ENCODE data around the gene ADCY1. TPM values are rescaled to one million over a fixed set of nuclear protein-coding genes. Genes with fewer than 3 reads are reported as not detected.

ADCY1 gene
- total and polyA plus RNA-seq, 7 experiments from 2014 or later, result 0.01 to 5.1 (median 0.01) TPM; not detected in 4

DNA sequence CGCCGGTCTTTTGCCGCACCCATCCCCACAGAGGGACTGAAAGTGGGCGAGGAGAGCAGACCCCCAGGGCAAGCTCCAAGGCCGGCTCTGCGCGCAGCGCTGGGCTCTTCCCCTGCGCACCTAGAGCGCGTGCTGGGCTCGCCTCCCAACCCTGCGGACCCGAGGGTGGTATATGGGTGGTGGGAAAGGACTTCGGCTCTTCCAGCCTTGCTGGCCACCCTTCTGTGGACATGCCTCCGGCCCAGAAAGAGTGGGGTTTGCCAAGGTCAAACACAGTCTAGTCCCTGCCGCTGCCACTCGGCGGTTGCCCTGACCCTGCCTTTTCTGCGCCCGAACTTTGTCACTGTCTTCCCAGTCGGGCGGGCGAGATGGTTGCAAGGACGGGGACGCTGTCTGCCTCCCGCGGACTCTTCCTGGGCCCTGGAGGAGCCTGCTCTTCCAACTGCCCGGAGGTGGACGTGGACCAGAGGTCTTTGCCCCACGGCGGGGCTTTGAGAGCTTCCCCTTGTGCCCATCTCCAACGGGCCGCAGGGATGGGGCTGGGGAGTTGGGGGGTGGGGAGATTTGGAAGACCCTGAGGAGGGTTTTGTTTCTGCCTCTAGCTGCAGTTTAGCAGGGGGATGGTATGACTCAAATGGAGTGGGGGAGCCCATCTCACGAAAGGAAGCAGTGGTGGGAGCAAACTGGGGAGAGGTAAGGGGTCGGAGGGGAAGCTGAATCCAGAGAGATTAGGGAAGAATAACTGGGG is 1.5 kb downstream of the ADCY1 start:
- Mint-ChIP-seq H3K36me3 (no peaks in the 10 kb centered on the region), H3K4me3 (peak overlapping the region in 3 of 10 donors; percentile 7 to 65 (median 50)), H3K27me3 (peaks cover 25 to 55% (median 40%) of the 10 kb centered on the region in 5 donors), H3K9me3 (peaks cover 0 to 6% (median 0%) of the 10 kb centered on the region in 11 donors), H3K27ac (no peak overlapping the region), H3K4me1 (peaks cover 0 to 5% (median 0%) of the 10 kb centered on the region in 7 donors)
- ChIA-PET CTCF (no interaction called here), POLR2A (no interaction called here)
- no peaks in the 10 kb centered on the region for H3K27me3 ChIP-seq (ENCODE audit: control insufficient read depth in 2 of 2, insufficient read depth in 2 of 2, low read length in 2 of 2)
- intact Hi-C loops (cut with micrococcal nuclease), result no loop called here
- no peak overlapping the region for H3K27ac ChIP-seq (ENCODE audit: low read depth, low read length)
- H3K4me1 ChIP-seq (ENCODE audit: control insufficient read depth in 2 of 2, insufficient read depth in 2 of 2, low read length in 2 of 2), result no peaks in the 10 kb centered on the region
- no peaks in the 10 kb centered on the region for H3K9me3 ChIP-seq (ENCODE audit: control insufficient read depth in 2 of 3, low read length in 3 of 3)
- no peak for ATAC-seq
- H3K36me3 ChIP-seq (ENCODE audit: control insufficient read depth in 2 of 3, insufficient read depth in 3 of 3, low read length in 3 of 3), result no peaks in the 10 kb centered on the region
- no peak for DNase-seq
- H3K4me3 ChIP-seq (ENCODE audit: low read length), result no peak overlapping the region

DNA sequence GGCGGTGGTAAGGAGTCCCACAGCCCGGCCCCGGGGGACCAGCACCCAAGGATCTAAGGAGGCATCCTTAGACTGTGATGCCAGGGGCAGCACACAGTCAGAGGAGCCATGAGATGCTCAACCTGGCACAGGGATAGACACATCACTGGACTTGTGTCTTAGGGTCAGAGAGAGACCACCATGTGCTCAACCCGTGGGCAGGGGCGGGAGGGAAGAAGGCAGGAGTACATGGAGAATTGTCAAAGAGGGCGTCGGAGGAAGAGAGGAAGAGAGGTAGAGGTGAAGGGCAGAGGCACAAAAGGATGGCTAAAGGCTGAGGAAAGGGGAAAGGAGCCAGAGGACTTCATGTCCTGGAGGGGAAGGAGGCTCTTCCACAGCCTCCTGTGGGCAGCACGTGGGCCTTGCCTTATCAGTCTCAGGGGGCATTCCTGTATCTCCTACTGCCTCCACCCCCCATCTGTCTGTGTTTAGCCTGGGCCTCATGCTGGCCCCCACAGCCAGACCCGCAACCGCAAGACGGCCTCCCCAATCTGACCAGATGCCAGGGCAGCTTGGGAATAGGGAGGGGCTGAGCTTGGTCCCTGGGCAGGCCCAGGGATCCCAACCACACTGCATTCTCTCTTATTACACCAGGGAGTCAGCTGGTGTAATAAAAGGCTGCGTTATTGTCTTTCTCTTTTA is 2.2 kb downstream of the ADCY1 start:
- H3K27ac Mint-ChIP-seq, result no peak overlapping the region
- H3K36me3 Mint-ChIP-seq, result no peaks in the 10 kb centered on the region
- peaks cover 0 to 6% (median 0%) of the 10 kb centered on the region in 11 donors for H3K9me3 Mint-ChIP-seq
- ChIA-PET POLR2A (no interaction called here), CTCF (no interaction called here)
- no peaks in the 10 kb centered on the region for H3K36me3 ChIP-seq (ENCODE audit: control insufficient read depth in 2 of 3, insufficient read depth in 3 of 3, low read length in 3 of 3)
- intact Hi-C loops (cut with micrococcal nuclease), result no loop called here
- H3K27me3 ChIP-seq (ENCODE audit: control insufficient read depth in 2 of 2, insufficient read depth in 2 of 2, low read length in 2 of 2), result no peaks in the 10 kb centered on the region
- no peak overlapping the region for H3K27ac ChIP-seq (ENCODE audit: low read depth, low read length)
- DNase-seq, result no peak
- ATAC-seq, result no peak
- H3K4me1 Mint-ChIP-seq, result peaks cover 0 to 5% (median 0%) of the 10 kb centered on the region in 7 donors
- H3K4me1 ChIP-seq (ENCODE audit: control insufficient read depth in 2 of 2, insufficient read depth in 2 of 2, low read length in 2 of 2), result no peaks in the 10 kb centered on the region
- no peaks in the 10 kb centered on the region for H3K9me3 ChIP-seq (ENCODE audit: control insufficient read depth in 2 of 3, low read length in 3 of 3)
- H3K27me3 Mint-ChIP-seq, result peaks cover 22 to 50% (median 40%) of the 10 kb centered on the region in 5 donors
- peak overlapping the region in 4 of 10 donors; percentile 7 to 65 (median 36) for H3K4me3 Mint-ChIP-seq
- no peak overlapping the region for H3K4me3 ChIP-seq (ENCODE audit: low read length)

DNA sequence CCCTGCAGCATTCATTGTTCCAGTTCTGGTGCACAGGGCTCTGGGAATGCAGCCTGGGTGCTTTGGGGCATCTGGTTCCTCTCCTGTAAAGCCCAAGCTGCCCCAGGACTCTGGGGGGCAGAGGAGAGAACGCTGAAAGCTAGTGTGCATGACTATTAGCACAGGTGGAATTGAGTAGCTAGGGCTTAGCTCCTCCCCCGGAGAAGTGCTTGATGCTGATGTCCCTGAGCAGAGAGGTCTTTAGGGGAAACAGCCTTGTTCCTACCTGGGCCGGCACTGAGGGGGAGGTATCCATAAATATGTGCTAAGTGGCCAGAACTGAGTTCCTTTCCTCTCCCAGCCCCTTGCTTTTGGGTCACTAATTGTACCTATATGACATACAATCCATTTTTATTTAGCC is 3.9 kb downstream of the ADCY1 start:
- ChIA-PET POLR2A (no interaction called here), CTCF (no interaction called here)
- ATAC-seq, result no peak

DNA sequence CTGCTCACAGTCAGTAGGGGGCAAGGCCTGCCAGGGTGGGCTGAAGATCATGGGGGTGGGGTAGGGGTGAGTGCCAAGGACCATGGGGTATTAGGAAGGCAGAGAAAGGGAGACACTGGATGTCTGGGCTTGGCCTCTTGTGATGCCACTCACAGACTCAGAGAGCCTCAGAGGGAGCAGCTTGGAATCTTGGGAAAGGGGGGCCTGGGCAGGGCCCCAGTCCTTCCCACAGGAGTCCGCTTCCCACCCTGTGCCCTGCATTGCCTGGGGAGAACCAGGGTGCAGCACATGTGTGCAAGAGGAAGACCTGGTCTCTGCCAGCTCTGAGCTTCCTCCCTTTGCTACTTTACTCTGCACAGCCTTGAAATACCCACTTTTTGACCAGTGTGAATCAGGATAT is 4.3 kb downstream of the ADCY1 start:
- Mint-ChIP-seq H3K36me3 (no peaks in the 10 kb centered on the region), H3K4me3 (no peak overlapping the region), H3K9me3 (peaks cover 0 to 4% (median 0%) of the 10 kb centered on the region in 11 donors), H3K27me3 (peaks cover 2 to 30% (median 20%) of the 10 kb centered on the region in 5 donors), H3K27ac (no peak overlapping the region), H3K4me1 (peaks cover 0 to 2% (median 0%) of the 10 kb centered on the region in 7 donors)
- intact Hi-C loops (cut with micrococcal nuclease), result no loop called here
- H3K4me1 ChIP-seq (ENCODE audit: control insufficient read depth in 2 of 2, insufficient read depth in 2 of 2, low read length in 2 of 2), result no peaks in the 10 kb centered on the region
- no peaks in the 10 kb centered on the region for H3K27me3 ChIP-seq (ENCODE audit: control insufficient read depth in 2 of 2, insufficient read depth in 2 of 2, low read length in 2 of 2)
- ChIA-PET POLR2A (no interaction called here), CTCF (no interaction called here)
- H3K4me3 ChIP-seq (ENCODE audit: low read length), result no peak overlapping the region
- H3K27ac ChIP-seq (ENCODE audit: low read depth, low read length), result no peak overlapping the region
- ATAC-seq (no peak), DNase-seq (no peak)
- no peaks in the 10 kb centered on the region for H3K9me3 ChIP-seq (ENCODE audit: control insufficient read depth in 2 of 3, low read length in 3 of 3)
- H3K36me3 ChIP-seq (ENCODE audit: control insufficient read depth in 2 of 3, insufficient read depth in 3 of 3, low read length in 3 of 3), result no peaks in the 10 kb centered on the region

More for the DNA sequence above, 3.9 kb downstream of the ADCY1 start:
- Mint-ChIP-seq H3K27me3 (peaks cover 6 to 34% (median 25%) of the 10 kb centered on the region in 5 donors), H3K9me3 (peaks cover 0 to 6% (median 0%) of the 10 kb centered on the region in 11 donors), H3K27ac (no peak overlapping the region), H3K36me3 (no peaks in the 10 kb centered on the region), H3K4me1 (peaks cover 0 to 4% (median 0%) of the 10 kb centered on the region in 7 donors), H3K4me3 (no peak overlapping the region)
- H3K4me1 ChIP-seq (ENCODE audit: control insufficient read depth in 2 of 2, insufficient read depth in 2 of 2, low read length in 2 of 2), result no peaks in the 10 kb centered on the region
- H3K4me3 ChIP-seq (ENCODE audit: low read length), result no peak overlapping the region
- H3K36me3 ChIP-seq (ENCODE audit: control insufficient read depth in 2 of 3, insufficient read depth in 3 of 3, low read length in 3 of 3), result no peaks in the 10 kb centered on the region
- no peak for DNase-seq
- no peaks in the 10 kb centered on the region for H3K27me3 ChIP-seq (ENCODE audit: control insufficient read depth in 2 of 2, insufficient read depth in 2 of 2, low read length in 2 of 2)
- H3K9me3 ChIP-seq (ENCODE audit: control insufficient read depth in 2 of 3, low read length in 3 of 3), result no peaks in the 10 kb centered on the region
- no peak overlapping the region for H3K27ac ChIP-seq (ENCODE audit: low read depth, low read length)
- intact Hi-C loops (cut with micrococcal nuclease), result no loop called here

DNA sequence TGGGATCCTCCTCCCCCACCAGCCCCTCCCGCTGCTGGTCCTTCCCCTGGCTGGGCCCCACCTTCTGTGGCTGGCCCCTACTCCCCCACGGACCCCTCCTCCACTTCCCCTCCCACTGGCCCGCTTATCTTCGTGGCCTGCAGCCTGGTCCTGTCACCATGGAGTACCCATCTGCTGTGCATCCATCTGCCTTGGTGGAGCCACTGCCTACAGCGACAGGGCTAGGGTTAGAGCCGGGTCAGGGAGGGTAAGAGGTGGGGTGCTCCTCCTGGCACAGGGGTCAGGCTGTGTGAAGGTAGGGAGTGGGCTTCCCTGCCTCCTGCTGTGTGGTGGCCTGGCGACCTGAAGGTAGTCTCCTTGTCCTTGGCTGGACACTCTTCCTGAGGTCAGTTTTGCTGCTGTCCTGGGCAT is 5.2 kb downstream of the ADCY1 start:
- Mint-ChIP-seq H3K27me3 (peaks cover 0 to 24% (median 16%) of the 10 kb centered on the region in 5 donors), H3K4me1 (no peaks in the 10 kb centered on the region), H3K36me3 (no peaks in the 10 kb centered on the region), H3K27ac (no peak overlapping the region), H3K4me3 (no peak overlapping the region), H3K9me3 (peaks cover 0 to 2% (median 0%) of the 10 kb centered on the region in 11 donors)
- ATAC-seq, result no peak
- Histone ChIP-seq H3K4me1 (ENCODE audit: control insufficient read depth in 2 of 2, insufficient read depth in 2 of 2, low read length in 2 of 2) (no peaks in the 10 kb centered on the region), H3K27me3 (ENCODE audit: control insufficient read depth in 2 of 2, insufficient read depth in 2 of 2, low read length in 2 of 2) (no peaks in the 10 kb centered on the region), H3K9me3 (ENCODE audit: control insufficient read depth in 2 of 3, low read length in 3 of 3) (no peaks in the 10 kb centered on the region), H3K36me3 (ENCODE audit: control insufficient read depth in 2 of 3, insufficient read depth in 3 of 3, low read length in 3 of 3) (no peaks in the 10 kb centered on the region), H3K4me3 (ENCODE audit: low read length) (no peak overlapping the region), H3K27ac (ENCODE audit: low read depth, low read length) (no peak overlapping the region)
- no peak for DNase-seq
- CTCF ChIA-PET, result no interaction called here
- POLR2A ChIA-PET, result no interaction called here
- intact Hi-C loops (cut with micrococcal nuclease), result no loop called here

DNA sequence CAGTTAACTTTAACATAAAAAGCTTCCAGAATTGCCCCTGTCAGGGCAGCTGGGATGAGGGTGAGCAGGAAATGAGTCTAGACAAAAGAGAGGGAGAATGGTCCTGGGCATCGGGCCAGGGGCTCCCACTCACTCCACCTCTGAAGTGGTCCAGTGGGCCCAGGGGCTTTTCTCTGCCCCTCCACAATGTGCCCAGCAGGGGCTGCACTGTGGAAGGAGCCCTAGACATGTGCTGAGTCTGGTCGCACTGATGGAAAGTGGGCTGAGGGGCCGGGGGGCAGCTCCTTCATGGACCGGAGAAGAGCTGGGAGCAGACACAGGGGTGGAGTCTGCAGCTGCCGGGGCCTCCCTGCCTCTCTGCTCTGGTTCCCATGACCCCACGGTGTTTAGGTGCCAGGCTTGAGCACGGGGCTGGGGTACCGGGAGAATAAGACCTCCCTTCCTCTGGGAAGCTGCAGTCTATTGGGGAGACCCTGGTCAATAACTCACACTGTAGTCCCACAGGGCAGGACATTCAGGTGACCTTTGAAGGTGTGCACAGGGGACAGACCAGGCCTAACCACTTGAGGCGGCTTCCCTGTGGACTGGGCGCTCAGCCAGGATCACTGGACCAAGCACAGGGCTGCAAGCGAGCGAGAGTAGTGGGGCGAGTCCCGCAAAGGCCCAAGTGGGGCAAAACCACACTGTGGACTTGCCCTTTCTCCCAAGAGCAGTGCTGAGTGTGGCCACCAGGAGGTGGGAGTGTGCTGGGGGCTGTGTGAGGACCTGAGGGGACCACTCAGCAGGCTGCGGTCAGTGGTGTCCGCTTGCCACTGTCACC is 6.1 kb downstream of the ADCY1 start:
- DNase-seq, result no peak
- Mint-ChIP-seq H3K36me3 (no peaks in the 10 kb centered on the region), H3K27ac (no peak overlapping the region), H3K4me3 (no peak overlapping the region), H3K9me3 (peaks cover 0 to 2% (median 0%) of the 10 kb centered on the region in 11 donors), H3K27me3 (peaks cover 0 to 20% (median 12%) of the 10 kb centered on the region in 5 donors), H3K4me1 (no peaks in the 10 kb centered on the region)
- ATAC-seq, result no peak
- CTCF ChIA-PET, result no interaction called here
- Histone ChIP-seq H3K9me3 (ENCODE audit: control insufficient read depth in 2 of 3, low read length in 3 of 3) (no peaks in the 10 kb centered on the region), H3K4me3 (ENCODE audit: low read length) (no peak overlapping the region), H3K27ac (ENCODE audit: low read depth, low read length) (no peak overlapping the region), H3K27me3 (ENCODE audit: control insufficient read depth in 2 of 2, insufficient read depth in 2 of 2, low read length in 2 of 2) (no peaks in the 10 kb centered on the region), H3K36me3 (ENCODE audit: control insufficient read depth in 2 of 3, insufficient read depth in 3 of 3, low read length in 3 of 3) (no peaks in the 10 kb centered on the region), H3K4me1 (ENCODE audit: control insufficient read depth in 2 of 2, insufficient read depth in 2 of 2, low read length in 2 of 2) (no peaks in the 10 kb centered on the region)
- intact Hi-C loops (cut with micrococcal nuclease), result no loop called here
- POLR2A ChIA-PET, result no interaction called here
